Left kidney (tissue), 8 donors: ENCODE measurements around the gene ATXN3L. TPM values are rescaled to one million over a fixed set of nuclear protein-coding genes. Genes with fewer than 3 reads are reported as not detected.
A peak's percentile ranks its signal among the peaks of the same experiment; 100 is the strongest.

Source experiments
- DNase-seq: peaks from one replicate; pipeline ENCODE4 v3.0.0-alpha.2; 2013
- long read RNA-seq, 8 donors: transcript quantifications; one replicate each; lab custom pipeline, GENCODE V29; 2026
- polyA plus RNA-seq: library from polyadenylated mRNA; unstranded; fragments of 120-200 nt; gene quantifications from one replicate; pipeline ENCODE4 v1.2.1, GENCODE V29; 2013; ENCODE audit not compliant: insufficient read length

The ATXN3L gene
- not detected for polyA plus RNA-seq
- long read RNA-seq, donor 1, result 0 reads
- long read RNA-seq, donor 2, result 0 reads
- long read RNA-seq, donor 3, result 0 reads
- long read RNA-seq, donor 4, result 0 reads
- long read RNA-seq, donor 5, result 0 reads
- long read RNA-seq, donor 6, result 0 reads
- long read RNA-seq, donor 7, result 0 reads
- long read RNA-seq, donor 8, result 0 reads

DNA sequence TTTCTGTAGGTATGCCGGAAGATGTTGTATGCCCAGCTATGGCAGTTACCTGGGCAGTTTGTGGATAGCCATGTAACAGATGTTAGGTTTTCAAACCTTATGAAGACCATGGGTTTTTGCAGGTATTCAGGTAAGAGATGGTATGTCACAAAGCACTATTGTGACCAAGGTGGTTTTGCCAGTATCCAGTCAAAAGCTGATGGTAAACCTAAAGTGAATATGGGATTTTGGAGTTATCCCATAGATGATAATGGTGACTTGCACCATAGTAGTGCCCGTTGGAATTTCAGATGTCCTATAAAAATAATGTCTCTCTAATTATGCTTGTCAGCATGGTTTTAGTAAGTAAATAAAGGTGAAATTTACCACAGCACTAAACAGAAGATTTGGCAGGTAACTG lies at the start of gene ATXN3L:
ATXN3L (minus strand) TSS at position 101 of the 400 bp plus-strand sequence. CDS start 119 bp downstream, outside the sequence.
- DNase-seq, result no peak

- no peak for DNase-seq
Observed at GRCh38 chrX:13369256-13370030, 49.6 kb upstream of the ATXN3L start.

DNA sequence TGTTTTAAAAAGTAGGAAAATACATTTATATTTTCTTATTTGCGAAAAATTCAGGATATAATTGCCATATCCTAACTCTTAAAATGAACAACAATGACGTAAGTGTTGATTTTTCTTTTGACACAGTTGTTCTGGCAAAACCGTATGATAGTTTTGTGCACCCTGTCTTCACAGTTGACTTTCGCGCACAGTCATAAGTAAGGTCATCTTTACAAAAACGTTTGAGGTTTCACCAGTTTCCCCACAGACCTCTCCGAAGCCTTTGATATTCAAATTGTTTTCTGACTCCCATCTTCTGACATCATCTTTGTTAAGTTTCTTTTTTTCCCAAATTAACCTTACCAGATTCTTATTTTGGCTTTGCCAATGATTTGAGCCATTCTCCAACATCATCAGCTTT lies 48.1 kb upstream of the ATXN3L start:
- DNase-seq, result no peak

DNA sequence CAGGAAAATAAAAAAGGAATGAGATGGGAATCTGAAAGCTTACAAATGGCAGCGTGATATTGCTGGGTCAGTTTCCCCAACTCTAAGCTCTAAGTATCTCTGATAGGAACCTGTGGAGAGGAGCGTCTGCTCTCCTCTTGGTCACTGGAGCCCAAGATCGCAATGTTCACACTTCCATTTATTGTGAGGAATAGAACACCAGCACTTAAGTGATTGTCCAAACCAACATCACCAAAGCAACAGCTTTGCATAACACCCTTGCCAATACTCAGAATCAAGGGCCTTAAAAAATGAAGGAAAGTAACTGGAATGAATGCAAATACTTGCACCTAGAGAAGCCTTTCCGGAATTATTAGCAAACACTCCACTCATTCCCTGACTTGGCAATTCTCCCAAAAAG lies 46.8 kb upstream of the ATXN3L start:
- DNase-seq, result no peak

DNA sequence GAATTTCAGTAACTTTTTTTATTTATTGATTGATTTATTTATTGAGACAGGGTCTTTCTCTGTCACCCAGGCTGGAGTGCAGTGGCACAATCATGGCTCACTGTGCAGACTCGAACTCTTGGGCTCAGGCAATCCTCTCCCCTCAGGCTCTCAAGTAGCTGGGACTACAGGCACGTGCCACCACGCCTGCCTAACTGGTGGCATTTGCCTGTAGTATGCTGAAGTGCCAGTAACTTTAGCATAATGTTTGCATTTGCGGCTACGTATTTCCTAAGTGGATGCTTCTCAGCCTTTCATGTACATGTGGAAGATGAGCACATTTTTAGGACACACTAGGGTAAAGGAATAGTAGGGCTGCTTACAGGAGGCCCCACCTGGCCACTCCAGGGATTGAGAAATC lies 45.3 kb upstream of the ATXN3L start:
- DNase-seq, result no peak

DNA sequence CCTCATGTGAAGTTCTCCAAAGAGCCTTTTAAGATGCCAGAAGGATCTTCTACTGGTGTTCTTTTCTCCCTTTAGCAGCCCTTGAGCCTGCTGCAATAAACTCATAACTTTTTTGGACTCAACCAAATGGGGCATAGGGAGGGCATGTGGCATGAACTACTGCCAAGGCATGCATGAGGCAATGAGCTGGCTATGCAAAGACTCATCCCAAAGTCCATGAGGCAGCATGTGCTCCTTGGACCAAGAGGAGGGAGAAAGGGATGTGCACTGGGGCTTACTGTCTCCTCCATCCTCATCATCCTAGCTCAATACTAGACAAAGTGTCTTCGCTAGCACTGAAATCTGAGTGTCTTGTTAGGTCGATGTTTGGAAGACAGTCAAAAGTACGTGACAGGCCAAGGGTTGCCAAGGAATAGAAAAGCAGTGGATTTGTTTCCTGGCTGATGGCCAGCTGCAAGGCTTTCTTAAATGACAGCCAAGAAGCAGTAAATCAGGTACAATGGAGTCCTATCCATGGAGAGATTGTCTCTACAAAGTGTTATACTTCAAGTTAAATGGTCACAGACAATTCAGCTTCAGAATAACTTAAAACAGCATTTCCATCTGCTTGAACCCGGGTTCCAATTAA lies 44.5 kb upstream of the ATXN3L start:
- DNase-seq, result no peak

DNA sequence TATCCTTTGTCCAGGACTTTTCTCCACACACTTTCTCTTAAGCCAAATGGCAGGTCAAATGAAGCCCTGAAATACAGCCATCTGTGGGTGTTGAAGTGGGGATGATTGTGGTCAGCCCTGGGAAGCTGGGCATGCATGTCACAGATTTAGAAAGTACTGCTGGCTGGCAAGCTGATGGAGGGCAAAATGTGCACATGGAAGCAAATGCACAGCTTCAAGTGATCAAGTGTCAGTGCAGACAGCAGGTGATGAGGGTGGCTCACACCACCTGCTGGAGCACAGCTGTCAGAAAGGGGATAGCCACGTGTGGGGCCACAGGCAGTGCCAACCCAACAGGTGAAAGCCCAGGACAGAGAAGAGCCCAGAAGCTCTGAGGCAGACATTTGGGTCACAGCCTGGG lies 40.3 kb upstream of the ATXN3L start:
- DNase-seq, result no peak

DNA sequence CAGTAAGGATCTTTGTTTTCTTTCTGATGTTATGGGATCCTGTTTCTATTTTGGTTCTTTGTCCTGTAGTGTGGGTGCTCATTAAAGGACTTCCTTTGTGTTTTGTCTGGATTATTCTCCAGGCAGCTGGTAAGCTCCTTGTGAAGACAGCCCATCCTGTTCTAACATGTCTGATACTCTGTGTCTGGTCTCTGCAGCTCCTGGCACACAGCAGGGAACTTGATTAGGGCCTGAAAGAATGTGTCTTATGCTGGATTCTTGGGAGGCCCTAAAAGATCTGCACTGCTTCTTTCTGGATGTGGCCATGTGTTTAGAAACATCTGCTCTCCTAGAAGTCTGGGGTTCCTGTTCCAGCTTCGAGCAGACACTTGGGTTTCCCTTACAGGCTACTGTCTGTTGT lies 38.1 kb upstream of the ATXN3L start:
- no peak for DNase-seq

GRCh38 chrX:13346646-13347045 lies 26.8 kb upstream of the ATXN3L start:
- DNase-seq, result no peak

DNA sequence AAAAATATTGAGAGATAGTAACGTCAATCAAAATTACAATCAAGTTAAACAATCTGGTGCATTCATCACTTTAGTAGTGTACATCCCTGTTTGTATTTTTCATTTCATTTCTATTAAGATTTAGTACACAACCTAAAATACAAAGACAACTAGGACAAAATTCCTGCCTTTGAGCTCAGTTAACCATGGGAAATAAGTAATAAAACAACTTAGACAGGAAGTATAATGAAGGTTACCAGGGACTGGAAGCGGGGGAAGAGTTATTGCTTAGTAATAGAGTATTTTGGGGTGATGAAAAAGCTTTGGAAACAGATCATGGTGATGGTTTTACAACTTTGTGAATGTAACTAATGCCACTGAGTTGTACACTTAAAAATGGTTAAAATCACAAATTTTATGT lies 25.6 kb upstream of the ATXN3L start:
- DNase-seq, result peak; percentile 12

GRCh38 chrX:13345037-13345436 lies 25.2 kb upstream of the ATXN3L start:
- peak; percentile 8 for DNase-seq

- DNase-seq, result no peak
Observed at GRCh38 chrX:13341491-13342101, 21.7 kb upstream of the ATXN3L start.

DNA sequence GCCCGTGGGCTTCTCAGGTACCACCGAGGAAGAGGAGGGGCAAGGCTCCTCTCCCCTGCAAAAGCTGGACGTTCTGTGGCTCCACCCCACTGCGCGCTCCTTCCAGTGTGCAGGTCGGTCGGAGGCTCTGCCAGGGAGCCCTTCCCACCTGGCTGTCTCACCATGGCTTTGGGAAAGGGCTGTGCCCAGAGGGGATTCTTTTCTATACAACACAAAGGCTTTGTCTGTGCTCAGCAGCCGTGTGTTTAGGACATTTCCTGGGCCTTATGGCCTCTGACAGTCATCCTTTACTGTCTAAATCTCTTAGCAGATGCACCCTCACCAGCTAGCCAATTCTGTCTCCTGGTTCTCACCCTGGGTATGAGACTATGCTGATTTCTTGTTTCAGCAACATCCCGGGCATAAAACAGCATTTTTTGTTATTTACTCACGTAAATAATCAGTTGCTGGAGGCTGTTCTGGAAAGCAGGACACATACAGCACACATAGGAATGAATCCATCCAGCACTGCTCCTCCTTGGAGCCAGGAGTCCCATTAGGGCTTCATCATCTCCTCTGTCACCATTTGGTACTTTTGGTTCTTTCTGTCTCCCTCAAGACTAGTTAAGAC lies 20.4 kb upstream of the ATXN3L start:
- no peak for DNase-seq

- no peak for DNase-seq
Observed at GRCh38 chrX:13339607-13340006, 19.8 kb upstream of the ATXN3L start.

DNA sequence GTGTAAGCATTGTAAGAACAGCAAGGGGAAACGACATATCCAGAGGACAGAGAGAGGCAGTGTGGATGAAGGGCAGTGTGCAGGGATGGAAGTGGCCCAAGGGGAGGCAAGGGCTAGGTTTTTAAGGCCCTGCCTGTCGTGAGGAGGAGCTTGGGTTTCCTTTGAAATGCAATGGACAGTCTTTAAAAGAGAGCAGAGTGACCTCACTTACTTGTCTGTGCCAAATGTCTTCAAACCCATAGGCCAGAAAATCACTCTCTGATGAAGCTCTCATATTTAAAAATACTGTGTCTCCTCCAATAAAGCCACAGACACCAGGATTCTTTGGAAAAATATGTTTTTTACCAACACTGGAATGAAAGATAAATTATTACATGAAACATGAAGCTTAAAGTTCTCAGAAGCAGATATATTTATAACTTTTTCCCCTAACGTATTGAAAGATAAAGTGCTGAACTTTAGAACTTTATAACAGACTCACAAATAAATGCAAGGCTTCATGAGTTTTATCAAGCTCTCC lies 19.2 kb upstream of the ATXN3L start:
- no peak for DNase-seq

- no peak for DNase-seq
Observed at GRCh38 chrX:13334491-13334890, 14.6 kb upstream of the ATXN3L start.

GRCh38 chrX:13330446-13330845 lies 10.6 kb upstream of the ATXN3L start:
- no peak for DNase-seq

GRCh38 chrX:13327666-13328065 lies 7.8 kb upstream of the ATXN3L start:
- no peak for DNase-seq

- no peak for DNase-seq
Observed at GRCh38 chrX:13323241-13323640, 3.4 kb upstream of the ATXN3L start.

GRCh38 chrX:13317366-13317765 lies 2.5 kb downstream of the ATXN3L start:
- DNase-seq, result no peak

- no peak for DNase-seq
Observed at GRCh38 chrX:13311560-13311959, 8.3 kb downstream of the ATXN3L start.

- no peak for DNase-seq
Observed at GRCh38 chrX:13309631-13310030, 10.2 kb downstream of the ATXN3L start.
